ENCODE results near the gene GIT1.
"Not testable (repeated sequence)": the region's sequence is repeated elsewhere in the genome, so short reads cannot be mapped to it uniquely, and the experiment has no call there.

GIT1 gene

GRCh38 chr17:29560316-29560715 lies 29.1 kb downstream of the GIT1 start:
- TF ChIP-seq CTCF (IDR thresholded peaks at IDR 0.05; ENCODE audit: extremely low read depth, missing control alignments), result no peak
- no peak for DNase-seq (ENCODE audit: low spot score)

GRCh38 chr17:29559640-29560039 lies 29.8 kb downstream of the GIT1 start:
- DNase-seq (ENCODE audit: low spot score), result no peak
- TF ChIP-seq CTCF (IDR thresholded peaks at IDR 0.05; ENCODE audit: extremely low read depth, missing control alignments), result no peak

- DNase-seq (ENCODE audit: low spot score), result not testable (repeated sequence)
Observed at GRCh38 chr17:29558139-29558538, 31.3 kb downstream of the GIT1 start.

- no peak for DNase-seq (ENCODE audit: low spot score)
- TF ChIP-seq CTCF (IDR thresholded peaks at IDR 0.05; ENCODE audit: extremely low read depth, missing control alignments), result no peak
Observed at GRCh38 chr17:29557739-29558116, 31.7 kb downstream of the GIT1 start.

GRCh38 chr17:29557085-29557738 lies 32.2 kb downstream of the GIT1 start:
- TF ChIP-seq CTCF (IDR thresholded peaks at IDR 0.05; ENCODE audit: extremely low read depth, missing control alignments), result no peak
- no peak for DNase-seq (ENCODE audit: low spot score)

- TF ChIP-seq CTCF (IDR thresholded peaks at IDR 0.05; ENCODE audit: extremely low read depth, missing control alignments), result no peak
- no peak for DNase-seq (ENCODE audit: low spot score)
Observed at GRCh38 chr17:29555840-29556239, 33.6 kb downstream of the GIT1 start.

GRCh38 chr17:29549177-29549923 lies 40.1 kb downstream of the GIT1 start:
- TF ChIP-seq CTCF (IDR thresholded peaks at IDR 0.05; ENCODE audit: extremely low read depth, missing control alignments), result no peak
- peak; percentile 58 for DNase-seq (ENCODE audit: low spot score)

- DNase-seq (ENCODE audit: low spot score), result no peak
- no peak for TF ChIP-seq CTCF (IDR thresholded peaks at IDR 0.05; ENCODE audit: extremely low read depth, missing control alignments)
Observed at GRCh38 chr17:29546830-29547229, 42.6 kb downstream of the GIT1 start.
